HepG2 (cell line): ENCODE measurements around the gene SYMPK. TPM values are rescaled to one million over a fixed set of nuclear protein-coding genes. Genes with fewer than 3 reads are reported as not detected.

Experiments
- ATAC-seq: fragments of 200-7000 bp; cut with Tn5 transposase; 3 replicates; pipeline ENCODE4 v1.9.1; 2020; ENCODE audit warnings: mild to moderate bottlenecking, moderate library complexity
- BruUV-seq: library from RNA; stranded (reverse); fragments of 400-500 nt; replicated peaks from 2 replicates; lab custom pipeline; 2021; lab: Mats Ljungman, UMichigan
- CTCF ChIA-PET: fragments of 300-600 bp; formaldehyde crosslinking; extraction: SDS; loops from one replicate; lab custom pipeline; 2021; ENCODE audit warnings: low total read pairs, inconsistent platforms, low intra/inter-chr PET ratio; lab: Yijun Ruan, JAX
- POLR2A ChIA-PET: fragments of 350-600 bp; sonication (Branson Sonifier 250); formaldehyde crosslinking; loops from one replicate; lab custom pipeline; 2020; ENCODE audit warnings: antibody characterized with exemption, inconsistent platforms; lab: Yijun Ruan, JAX
- DNase-seq: peaks from one replicate; pipeline ENCODE4 v3.0.0-alpha.2; 2015; ENCODE audit warnings: low spot score
- FAIRE-seq: peaks from 3 replicates; lab custom pipeline; 2011; peaks lifted over from hg19 to GRCh38; lab: Jason Lieb, UNC
- H2AFZ ChIP-seq: one replicate; pipeline ENCODE4 v1.6.1; 2011; ENCODE audit warnings: low read length, inconsistent platforms
- H3K27ac ChIP-seq: fragments of 300-600 bp; 3 replicates; pipeline ENCODE4 v1.8.0; 2011; ENCODE audit warnings: mixed run types, mild to moderate bottlenecking, mixed read lengths, low read length, inconsistent platforms; ENCODE audit not compliant: insufficient read depth; ENCODE audit errors: extremely low read length
- H3K27me3 ChIP-seq, 2 experiments: fragments of 200-600 bp in 1 of 2; 2 replicates in 1 of 2; 3 replicates in 1 of 2; pipeline versions ENCODE4 v1.6.0 to v1.8.0; 2011; ENCODE audit warnings: low read length in 2 of 2, mild to moderate bottlenecking in 2 of 2, moderate library complexity in 2 of 2, inconsistent platforms in 1 of 2; ENCODE audit not compliant: insufficient read depth in 2 of 2, control insufficient read depth in 1 of 2
- H3K36me3 ChIP-seq, 2 experiments: fragments of 200-600 bp in 1 of 2; replicated peaks in 1 of 2; 2 replicates in 1 of 2; 3 replicates in 1 of 2; pipeline versions ENCODE4 v1.5.1 to v1.8.0; 2011; ENCODE audit warnings: low read length in 2 of 2, inconsistent platforms in 1 of 2; ENCODE audit not compliant: insufficient read depth in 2 of 2, control insufficient read depth in 1 of 2
- H3K4me1 ChIP-seq: 2 replicates; pipeline ENCODE4 v1.5.1; 2012; ENCODE audit warnings: low read length, inconsistent platforms; ENCODE audit not compliant: insufficient read depth
- H3K4me2 ChIP-seq: 2 replicates; pipeline ENCODE4 v1.6.0; 2011; ENCODE audit warnings: low read depth, low read length, inconsistent platforms
- H3K4me3 ChIP-seq, 3 experiments: fragments of 200-600 bp in 1 of 3; sonication (generic), shearing (Covaris generic) in 1 of 3; replicated peaks in 1 of 3; 2 replicates each; pipeline ENCODE4 v1.5.1; 2011 to 2016; ENCODE audit warnings: low read length in 3 of 3, inconsistent platforms in 2 of 3, low read depth in 2 of 3, mild to moderate bottlenecking in 2 of 3, control low read depth in 1 of 3, mixed read lengths in 1 of 3; ENCODE audit not compliant: insufficient read depth in 1 of 3
- H3K79me2 ChIP-seq: one replicate; pipeline ENCODE4 v1.6.1; 2011; ENCODE audit warnings: low read length, inconsistent platforms; ENCODE audit not compliant: insufficient read depth
- H3K9ac ChIP-seq: 2 replicates; pipeline ENCODE4 v1.6.0; 2011; ENCODE audit warnings: mild to moderate bottlenecking, low read depth, low read length, inconsistent platforms; ENCODE audit not compliant: insufficient read depth
- H3K9me3 ChIP-seq: 2 replicates; pipeline ENCODE4 v1.5.1; 2012; ENCODE audit warnings: mild to moderate bottlenecking, low read length
- H4K20me1 ChIP-seq: 2 replicates; pipeline ENCODE4 v1.6.0; 2011; ENCODE audit warnings: inconsistent platforms, mild to moderate bottlenecking, low read length, moderate library complexity; ENCODE audit not compliant: insufficient read depth
- BORCS8-MEF2B ChIP-seq: sonication (generic); formaldehyde crosslinking; IDR thresholded peaks from 2 replicates; pipeline ENCODE4 v1.8.0; 2022; ENCODE audit warnings: mild to moderate bottlenecking, missing genetic modification reagents
- JUNB ChIP-seq: sonication (generic); formaldehyde crosslinking; IDR thresholded peaks from 2 replicates; pipeline ENCODE4 v1.8.0; 2022; ENCODE audit warnings: missing genetic modification reagents, mild to moderate bottlenecking, borderline replicate concordance
- KMT2B ChIP-seq: IDR thresholded peaks from 2 replicates; pipeline ENCODE4 v1.6.1; 2016; ENCODE audit warnings: missing genetic modification reagents, missing compliant biosample characterization
- PREB ChIP-seq: sonication (generic); formaldehyde crosslinking; IDR thresholded peaks from 2 replicates; pipeline ENCODE4 v1.4.0; 2020; ENCODE audit warnings: missing genetic modification reagents
- SP5 ChIP-seq: IDR thresholded peaks from 2 replicates; pipeline ENCODE4 v1.6.1; 2016; ENCODE audit warnings: low read depth, borderline replicate concordance
- UBTF ChIP-seq: sonication (generic); formaldehyde crosslinking; IDR thresholded peaks from 2 replicates; pipeline ENCODE4 v1.4.0; 2020; ENCODE audit warnings: mild to moderate bottlenecking, missing genetic modification reagents
- ZBTB40 ChIP-seq, 2 experiments: fragments of 450-650 bp in 1 of 2; sonication (generic) in 1 of 2; formaldehyde crosslinking in 1 of 2; IDR thresholded peaks; 2 replicates each; pipeline versions ENCODE4 v1.6.1 to v1.8.0; 2016 to 2022; ENCODE audit warnings: antibody characterized with exemption in 1 of 2, mild to moderate bottlenecking in 1 of 2, missing genetic modification reagents in 1 of 2
- ZNF3 ChIP-seq: IDR thresholded peaks from 2 replicates; pipeline ENCODE4 v1.7.0; 2017; ENCODE audit warnings: inconsistent platforms
- ZNF317 ChIP-seq: sonication (generic); formaldehyde crosslinking; IDR thresholded peaks from 2 replicates; pipeline ENCODE4 v1.5.0; 2020; ENCODE audit warnings: mild to moderate bottlenecking, missing genetic modification reagents
- ZNF713 ChIP-seq: sonication (generic); formaldehyde crosslinking; IDR thresholded peaks from 2 replicates; pipeline ENCODE4 v1.4.0; 2020; ENCODE audit warnings: mild to moderate bottlenecking, missing genetic modification reagents
- ZNF891 ChIP-seq: sonication (generic); formaldehyde crosslinking; IDR thresholded peaks from 2 replicates; pipeline ENCODE4 v1.5.0; 2020; ENCODE audit warnings: mild to moderate bottlenecking, missing genetic modification reagents
- WGBS: methylation state at CpG from one replicate; pipeline ENCODE4 v1.1.6; 2017; ENCODE audit warnings: low lambda C conversion rate; 5-methylcytosine and 5-hydroxymethylcytosine counted together
- in situ Hi-C: cut with HindIII; loops from 2 replicates; pipeline ENCODE4 v1.10.0; 2017; ENCODE audit warnings: low pct_unique_long_range_greater_than_20kb; ENCODE audit not compliant: extremely low pct_ligation_motif_present
- intact Hi-C: fragments of 100-400 bp; cut with micrococcal nuclease; formaldehyde crosslinking; loops from one replicate; pipeline ENCODE4 v1.10.0; 2022; ENCODE audit not compliant: unreplicated experiment
- polyA plus RNA-seq, 8 experiments: library from polyadenylated mRNA; depleted of rRNA in 3 of 8; stranded (reverse) in 7 of 8; unstranded in 1 of 8; fragments of >200 nt; fragmentation: Illumina TruSeq in 4 of 8; extraction: Trizol in 4 of 8; gene quantifications; 2 replicates each; pipeline versions ENCODE4 v1.2.1 to v1.2.3, GENCODE V29; 2011 to 2016; ENCODE audit warnings: low read depth in 4 of 8, missing spikeins in 1 of 8, mixed read lengths in 1 of 8; ENCODE audit not compliant: insufficient read depth in 1 of 8
- total RNA-seq, 5 experiments: library from RNA; depleted of rRNA; stranded (reverse); fragments of >200 nt; fragmentation: Illumina TruSeq; extraction: Trizol; gene quantifications; 2 replicates each; pipeline ENCODE4 v1.2.3, GENCODE V29; 2016; ENCODE audit warnings: low read depth in 1 of 5

SYMPK gene
- total and polyA plus RNA-seq, 2 of the 13 experiments (the other 11 are each of a cell fraction or from before 2014, with no cell fraction given): 21.9 to 55.7 TPM

- Histone ChIP-seq H3K9ac (peak overlapping the region; percentile 80), H3K27me3 (no peaks in the 10 kb centered on the region; a peak in 1 of 5 replicates), H4K20me1 (0 out of 2 replicates have a peak, but pooled peaks cover 14% of the 10 kb centered on the region), H3K36me3 (peaks cover 1 to 2% of the 10 kb centered on the region in 2 experiments; a peak in 3 of 5 replicates), H3K4me3 (peak overlapping the region; percentile 90 to 97 (median 92)), H3K27ac (peak overlapping the region; percentile 57), H3K9me3 (no peaks in the 10 kb centered on the region), H3K4me2 (peak overlapping the region; percentile 79), H3K79me2 (peaks cover 69% of the 10 kb centered on the region), H3K4me1 (peaks cover 55% of the 10 kb centered on the region), H2AFZ (no peak overlapping the region)
- intact Hi-C loops: loop anchor here (1.0 kb wide), 1 partner anchor 47 kb away; no protein-coding TSS in a partner anchor
- in situ Hi-C loops: no loop called here
- FAIRE-seq (no peak), DNase-seq (no peak), ATAC-seq (no peak)
- ChIA-PET POLR2A (interaction anchor here (1.6 to 13.2 kb wide), 9 partner anchors 9 to 147 kb away, joined by 4 to 388 read pairs (median 24); partner anchors contain the start of genes IRF2BP1, MYPOP and SIX5), CTCF (interaction anchor here (5.8 kb wide), 1 partner anchor 19 kb away, joined by 263 read pairs; the partner anchor contains the start of gene IRF2BP1)
- BruUV-seq: TSS peak; percentile 69
- WGBS: 0% methylated on average over 12 of the region's 12 CpGs
- TF ChIP-seq BORCS8-MEF2B (0 out of 2 replicates have a peak, but pooled peaks have one; percentile 0), JUNB (0 out of 2 replicates have a peak, but pooled peaks have one; percentile 17), ZBTB40 (IDR thresholded peaks at IDR 0.05) (no peak), ZBTB40 (CRISPR knock-in tag; IDR thresholded peaks at IDR 0.05) (0 out of 2 replicates have a peak, but pooled peaks have one; percentile 30), KMT2B (0 out of 2 replicates have a peak, but pooled peaks have one; percentile 14), ZNF713 (CRISPR knock-in tag) (0 out of 2 replicates have a peak, but pooled peaks have one; percentile 10), UBTF (CRISPR knock-in tag) (0 out of 2 replicates have a peak, but pooled peaks have one; percentile 7), PREB (no peak), ZNF3 (CRISPR knock-in tag) (no peak), SP5 (CRISPR knock-in tag) (no peak), ZNF317 (CRISPR knock-in tag) (0 out of 2 replicates have a peak, but pooled peaks have one; percentile 5), ZNF891 (CRISPR knock-in tag) (no peak)
Measured at GRCh38 chr19:45864629-45865082, 1.7 kb upstream of the SYMPK start.
